Frontal cortex (tissue), 4 donors: ENCODE results near the gene CLEC3B. TPM values are rescaled to one million over a fixed set of nuclear protein-coding genes. Genes with fewer than 3 reads are reported as not detected.
"Not testable (repeated sequence)": the region's sequence is repeated elsewhere in the genome, so short reads cannot be mapped to it uniquely, and the experiment has no call there.

Experiments used
- DNase-seq, 2 donors: peaks; one replicate each; pipeline ENCODE4 v3.0.0; 2012; ENCODE audit warnings: low spot score in 2 of 2
- FAIRE-seq: peaks from 2 replicates; lab custom pipeline; 2012; peaks lifted over from hg19 to GRCh38; lab: Jason Lieb, UNC
- total RNA-seq: library from RNA; depleted of rRNA; stranded (reverse); fragments of >200 nt; gene quantifications from one replicate; pipeline ENCODE4 v1.2.3, GENCODE V29; 2014
- donor health status: control.
- donor health status: control.
- donor health status: control.

The CLEC3B gene
- total RNA-seq, 1 donor from 2014 or later: 24.1 TPM

DNA sequence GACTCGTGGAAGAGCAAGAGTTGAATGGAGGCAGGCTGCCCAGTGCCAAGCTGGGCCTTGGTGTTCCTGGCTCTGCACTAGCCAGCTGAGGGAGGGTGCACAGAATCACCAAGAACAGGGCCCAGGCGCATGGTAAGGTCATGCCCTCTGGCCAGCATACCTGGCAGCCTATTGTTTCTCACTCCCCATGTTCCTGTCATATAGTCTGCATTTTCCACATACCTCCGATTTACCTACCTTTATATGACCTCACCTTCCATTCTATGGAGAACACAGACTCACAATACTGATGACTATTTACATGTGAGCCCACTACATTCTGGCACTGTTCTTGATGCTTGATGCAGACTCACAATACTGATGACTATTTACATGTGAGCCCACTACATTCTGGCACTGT, 5.4 kb downstream of the CLEC3B start:
- DNase-seq: no peak
- no peak for FAIRE-seq

DNA sequence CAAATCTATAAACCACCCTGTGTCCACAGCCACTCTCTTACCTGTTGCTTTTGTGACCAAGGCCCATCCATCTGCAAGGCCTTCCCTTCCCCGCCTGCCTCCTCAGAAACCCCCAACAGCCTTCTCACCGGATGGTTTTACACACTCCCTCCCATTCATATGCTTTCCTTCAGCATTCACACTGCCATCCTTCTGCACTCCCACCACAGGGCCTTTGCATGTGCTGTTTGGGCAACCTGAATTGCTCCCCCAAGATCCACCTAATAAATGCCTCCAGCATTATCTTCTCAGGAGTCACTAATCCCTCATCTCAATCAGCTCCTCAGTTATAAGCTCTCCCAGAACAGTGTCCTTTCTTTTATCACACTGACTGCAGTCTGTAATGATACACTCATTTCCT, 6.0 kb downstream of the CLEC3B start:
- FAIRE-seq (no peak), DNase-seq (no peak)

DNA sequence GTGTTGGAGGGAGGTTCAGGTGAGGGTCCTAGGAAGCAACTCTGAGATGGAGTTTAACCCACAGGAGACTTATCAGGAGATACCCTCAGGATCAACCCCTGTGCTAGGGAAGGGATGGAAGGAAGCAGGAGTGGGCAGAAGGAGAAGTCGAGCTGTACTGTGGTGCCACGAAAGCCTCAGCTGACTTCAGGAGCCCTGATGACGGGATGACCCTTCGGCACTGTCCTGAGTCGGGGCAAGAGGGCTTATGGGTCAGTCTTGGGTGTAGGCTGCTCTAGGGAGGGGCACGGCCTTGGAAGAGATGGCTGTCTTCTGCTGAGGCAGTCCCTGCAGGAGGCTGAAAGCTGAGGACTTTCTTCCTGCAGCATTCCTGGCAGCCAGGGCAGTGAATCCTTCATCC, 7.7 kb downstream of the CLEC3B start:
- no peak for FAIRE-seq
- DNase-seq: no peak

DNA sequence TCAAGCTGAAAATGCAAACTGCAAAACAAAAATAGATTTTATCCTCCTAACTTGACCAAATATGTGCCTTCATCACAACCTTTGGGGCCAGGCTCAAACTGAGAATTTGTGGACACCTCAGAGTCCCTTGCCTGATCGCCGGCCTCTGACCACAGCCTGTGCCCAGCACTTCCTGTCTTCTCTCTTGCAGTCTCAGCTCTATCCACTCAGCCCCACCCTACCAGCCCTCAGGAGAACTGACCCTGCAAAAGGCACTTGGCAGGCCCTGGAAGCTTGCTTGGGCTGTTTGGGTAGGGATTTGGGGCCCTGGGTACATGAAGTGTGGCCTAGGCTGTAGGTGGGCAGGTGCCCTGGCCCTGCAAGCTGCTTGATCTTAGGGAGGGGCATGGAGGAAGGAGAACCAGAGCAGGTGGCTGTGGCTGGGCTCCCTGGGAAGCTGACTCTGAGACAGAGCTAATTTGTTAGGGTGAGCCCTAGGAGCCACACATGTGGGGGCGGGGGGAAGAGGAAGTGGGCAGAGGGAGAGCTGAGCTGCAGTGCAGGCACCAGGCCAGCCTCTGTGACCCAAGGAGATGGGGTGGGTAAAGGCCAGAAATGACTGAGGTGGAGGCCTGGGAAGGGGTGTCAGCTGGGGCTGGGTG, 8.6 kb downstream of the CLEC3B start:
- DNase-seq: no peak
- FAIRE-seq: no peak

DNA sequence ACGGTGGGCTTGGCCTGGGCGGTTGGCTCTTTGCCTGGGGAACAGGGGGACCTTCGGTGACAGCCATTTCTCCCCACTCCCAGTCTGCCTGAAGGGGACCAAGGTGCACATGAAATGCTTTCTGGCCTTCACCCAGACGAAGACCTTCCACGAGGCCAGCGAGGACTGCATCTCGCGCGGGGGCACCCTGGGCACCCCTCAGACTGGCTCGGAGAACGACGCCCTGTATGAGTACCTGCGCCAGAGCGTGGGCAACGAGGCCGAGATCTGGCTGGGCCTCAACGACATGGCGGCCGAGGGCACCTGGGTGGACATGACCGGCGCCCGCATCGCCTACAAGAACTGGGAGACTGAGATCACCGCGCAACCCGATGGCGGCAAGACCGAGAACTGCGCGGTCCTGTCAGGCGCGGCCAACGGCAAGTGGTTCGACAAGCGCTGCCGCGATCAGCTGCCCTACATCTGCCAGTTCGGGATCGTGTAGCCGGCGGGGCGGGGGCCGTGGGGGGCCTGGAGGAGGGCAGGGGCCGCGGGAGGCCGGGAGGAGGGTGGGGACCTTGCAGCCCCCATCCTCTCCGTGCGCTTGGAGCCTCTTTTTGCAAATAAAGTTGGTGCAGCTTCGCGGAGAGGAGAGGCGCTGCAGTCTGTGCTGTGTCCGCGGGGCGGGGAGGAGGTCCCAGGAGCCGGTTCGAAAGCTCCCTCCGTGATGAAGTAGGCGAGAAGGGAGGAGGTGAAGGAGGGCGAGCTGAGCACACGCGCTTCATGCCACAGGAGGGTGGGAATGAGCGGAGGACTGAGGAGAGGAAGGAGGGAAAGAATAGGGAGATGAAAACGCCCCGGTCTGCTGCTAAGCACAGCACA, 9.6 kb downstream of the CLEC3B start:
- DNase-seq (peak in 1 of 2 donors; percentile 54), FAIRE-seq (no peak)

DNA sequence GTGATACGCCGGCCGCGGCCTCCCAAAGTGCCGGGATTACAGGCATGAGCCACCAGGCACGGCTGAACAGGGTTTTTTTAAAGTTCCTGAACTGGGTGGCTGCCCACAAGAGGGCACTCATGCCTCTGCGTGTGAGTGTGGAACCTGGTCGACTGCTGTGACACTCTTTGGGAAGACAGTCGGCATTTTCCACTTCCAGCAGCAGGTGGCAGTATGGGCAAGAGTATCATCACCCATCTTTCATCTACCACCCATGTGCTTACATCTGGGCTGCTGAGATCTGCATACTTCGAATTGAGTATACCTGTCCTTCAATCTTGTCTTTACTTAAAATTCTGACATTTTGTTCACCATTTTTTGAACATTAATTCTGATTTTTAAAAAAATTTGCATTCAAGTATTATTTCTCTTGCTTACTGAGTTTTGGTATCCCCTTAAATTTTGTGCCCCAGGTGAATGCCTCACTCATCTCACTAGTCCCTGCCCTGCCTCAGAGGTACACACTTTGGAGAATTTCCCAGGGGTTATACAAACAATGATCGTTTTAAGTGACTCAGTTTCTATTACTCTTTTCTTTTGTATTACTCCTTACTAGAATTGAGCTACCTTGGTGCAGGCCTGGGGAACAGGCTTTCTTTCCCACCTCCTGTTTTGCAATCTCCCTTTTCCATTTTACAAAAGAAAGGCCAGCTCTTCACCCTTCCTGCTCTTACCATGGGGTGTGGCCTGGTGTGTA, 11.8 kb downstream of the CLEC3B start:
- FAIRE-seq (peak; percentile 86), DNase-seq (peak; percentile 84 to 91)

DNA sequence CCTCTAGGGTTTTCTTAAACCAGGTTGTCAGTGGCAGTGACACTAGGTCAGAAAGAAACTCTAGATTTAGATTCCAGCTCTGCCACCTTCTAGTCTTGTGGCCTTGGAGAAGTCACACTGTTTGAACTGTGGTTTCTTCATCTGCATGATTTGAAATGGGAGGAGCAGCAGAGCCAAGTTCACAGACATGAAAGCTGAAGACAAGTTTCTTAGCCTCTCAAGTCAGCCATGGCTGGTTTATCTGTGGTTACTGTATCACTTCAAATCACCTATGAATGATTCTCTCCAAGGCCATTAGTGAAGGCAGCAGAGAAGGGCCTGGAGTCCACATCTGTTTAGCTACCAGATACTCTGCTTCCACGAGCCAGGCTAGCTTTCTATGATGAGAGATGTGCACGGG, 15.6 kb downstream of the CLEC3B start:
- no peak for DNase-seq
- FAIRE-seq: no peak

DNA sequence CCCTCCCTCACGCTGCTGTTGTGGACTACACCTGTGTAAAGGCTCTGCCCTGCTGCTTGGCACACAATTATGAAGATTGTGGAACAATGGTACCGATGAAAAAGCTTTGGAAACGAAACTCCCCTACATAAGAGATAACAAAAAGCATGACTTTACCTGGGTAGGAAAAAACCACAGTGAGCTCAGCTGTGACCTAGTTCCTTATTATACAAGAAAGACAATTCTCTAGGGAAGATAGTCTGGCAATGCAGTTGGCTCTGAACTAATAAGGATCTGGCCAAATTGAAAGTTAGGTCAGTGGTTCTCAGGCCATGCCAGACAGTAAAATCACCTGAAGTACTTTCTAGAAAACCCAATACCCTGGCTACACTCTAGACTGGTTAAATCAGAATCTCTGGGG, 16.1 kb downstream of the CLEC3B start:
- DNase-seq: no peak
- no peak for FAIRE-seq

DNA sequence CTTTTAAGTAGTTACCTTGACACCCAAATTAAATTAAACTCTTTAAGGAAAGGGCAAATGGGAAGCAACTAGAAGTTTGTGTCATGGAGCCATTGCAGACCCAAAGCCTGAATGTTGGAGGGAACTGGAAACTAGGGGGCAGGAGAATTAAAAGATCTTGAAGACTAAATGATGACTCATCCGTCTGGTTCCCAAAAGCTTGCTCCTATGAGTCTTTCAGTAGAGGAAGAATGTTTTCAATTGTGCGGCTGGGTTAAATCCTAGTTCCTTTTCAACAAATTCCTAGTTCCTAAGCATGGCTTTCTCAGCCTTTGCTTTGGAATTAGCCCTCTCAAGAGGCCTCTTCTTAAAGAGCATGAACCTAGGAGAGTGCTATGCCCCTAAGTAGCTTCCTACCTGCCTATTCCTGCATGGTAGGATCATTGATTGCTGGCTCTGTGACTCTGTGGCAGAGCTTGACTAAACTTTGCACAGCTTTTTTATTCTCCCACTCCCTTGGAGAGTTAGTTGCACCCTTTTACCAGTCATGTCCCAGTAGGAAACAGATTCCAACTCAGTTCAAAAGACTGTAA, 17.7 kb downstream of the CLEC3B start:
- FAIRE-seq (no peak), DNase-seq (no peak)

DNA sequence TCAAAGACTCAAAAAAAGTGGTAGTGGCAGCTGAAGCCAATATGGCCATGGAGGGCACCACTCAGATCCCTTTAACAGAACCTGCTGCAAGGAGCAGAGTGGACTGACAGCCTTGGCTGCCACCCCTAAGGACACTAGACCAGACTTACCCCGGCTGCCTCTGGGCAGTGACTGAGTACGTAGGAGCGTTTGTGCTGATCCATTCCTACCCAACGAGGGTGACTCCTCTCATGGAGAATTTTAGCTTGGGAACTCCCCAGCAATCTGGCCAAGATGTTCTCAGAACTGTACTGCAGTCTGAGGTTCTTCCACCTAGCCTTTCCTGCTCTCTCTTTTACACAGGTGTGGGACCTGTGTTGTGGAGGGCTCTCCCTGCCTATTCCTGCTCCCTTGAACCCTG, 22.1 kb downstream of the CLEC3B start:
- FAIRE-seq: no peak
- no peak for DNase-seq

DNA sequence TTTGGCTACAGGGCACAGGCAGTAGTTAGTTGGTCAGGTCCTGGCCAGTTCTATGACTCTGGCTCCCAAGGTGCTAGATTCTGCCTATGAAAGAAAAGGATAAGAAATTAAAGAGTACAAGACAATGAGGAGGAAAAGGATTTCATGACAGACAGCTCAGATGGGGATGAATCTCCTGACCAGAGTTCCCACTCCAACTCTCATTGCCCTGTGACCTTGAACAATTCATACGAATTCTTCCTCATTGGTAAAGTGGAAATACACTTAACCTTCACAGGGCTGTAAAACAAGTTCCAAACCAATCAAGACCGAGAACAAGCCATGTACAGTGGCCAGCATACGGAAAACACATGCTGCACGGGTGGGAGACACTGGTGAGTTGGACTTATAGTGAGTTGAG, 23.7 kb downstream of the CLEC3B start:
- DNase-seq (no peak), FAIRE-seq (no peak)

DNA sequence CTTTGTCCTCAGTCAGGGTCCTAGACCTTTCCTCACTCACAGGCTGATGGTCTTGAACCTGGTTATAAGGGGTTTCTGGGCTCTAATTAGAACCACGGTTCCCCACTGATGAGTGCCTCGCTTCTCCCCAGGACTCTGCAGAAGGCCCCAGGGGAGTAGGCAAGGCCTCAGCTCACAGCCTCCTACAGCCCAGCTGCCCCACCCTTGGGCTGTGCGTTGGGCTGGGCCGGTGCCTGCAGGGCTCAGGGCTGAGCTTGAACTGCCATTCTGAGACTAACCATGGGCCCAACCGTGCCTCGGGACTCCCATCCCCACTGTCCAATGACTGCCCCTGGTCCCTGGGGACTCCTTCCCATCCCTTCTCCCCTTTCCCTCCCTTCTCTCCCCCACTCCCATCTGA, 25.6 kb downstream of the CLEC3B start:
- DNase-seq (no peak), FAIRE-seq (no peak)

DNA sequence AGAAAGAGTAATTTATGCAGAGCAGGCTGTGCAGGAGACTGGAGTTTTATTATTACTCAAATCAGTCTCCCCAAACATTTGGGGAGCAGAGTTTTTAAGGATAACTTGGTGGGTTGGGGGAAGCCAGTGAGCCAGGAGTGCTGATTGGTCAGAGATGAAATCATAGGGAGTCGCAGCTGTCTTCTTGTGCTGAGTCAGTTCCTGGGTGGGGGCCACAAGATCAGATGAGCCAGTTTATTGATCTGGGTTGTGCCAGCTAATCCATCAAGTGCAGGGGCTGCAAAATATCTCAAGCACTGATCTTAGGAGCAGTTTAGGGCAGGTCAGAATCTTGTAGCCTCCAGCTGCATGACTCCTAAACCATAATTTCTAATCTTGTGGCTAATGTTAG, 27.7 kb downstream of the CLEC3B start:
- not testable (repeated sequence) for FAIRE-seq, DNase-seq

DNA sequence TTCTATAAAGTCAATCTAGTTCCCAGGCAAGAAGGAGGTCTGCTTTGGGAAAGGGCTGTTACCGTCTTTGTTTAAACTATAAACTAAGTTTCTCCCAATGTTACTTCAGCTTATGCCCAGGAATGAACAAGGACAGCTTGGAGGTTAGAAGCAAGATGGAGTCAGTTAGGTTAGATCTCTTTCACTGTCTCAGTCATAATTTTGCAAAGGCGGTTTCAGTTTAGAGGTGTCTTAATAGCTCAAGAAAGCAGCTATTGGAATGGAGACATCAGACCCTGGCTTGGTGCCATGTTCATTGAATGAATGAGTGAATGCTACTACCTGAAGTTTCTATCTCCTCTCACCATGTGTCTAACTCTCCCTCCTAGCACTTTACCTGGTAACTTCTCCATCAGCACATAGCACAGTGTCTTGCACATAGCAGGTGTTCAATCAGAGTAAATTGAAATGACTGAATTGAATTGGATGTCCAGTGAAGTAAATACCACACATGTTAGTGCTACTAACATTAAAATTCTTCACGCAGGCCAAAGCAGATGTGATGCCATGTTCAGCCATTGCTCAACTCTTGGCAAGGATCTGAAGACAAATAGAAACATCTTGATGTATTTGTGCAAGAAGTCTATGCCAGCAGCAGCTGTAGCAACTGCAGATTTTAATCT, 28.2 kb downstream of the CLEC3B start:
- FAIRE-seq: no peak
- no peak for DNase-seq

DNA sequence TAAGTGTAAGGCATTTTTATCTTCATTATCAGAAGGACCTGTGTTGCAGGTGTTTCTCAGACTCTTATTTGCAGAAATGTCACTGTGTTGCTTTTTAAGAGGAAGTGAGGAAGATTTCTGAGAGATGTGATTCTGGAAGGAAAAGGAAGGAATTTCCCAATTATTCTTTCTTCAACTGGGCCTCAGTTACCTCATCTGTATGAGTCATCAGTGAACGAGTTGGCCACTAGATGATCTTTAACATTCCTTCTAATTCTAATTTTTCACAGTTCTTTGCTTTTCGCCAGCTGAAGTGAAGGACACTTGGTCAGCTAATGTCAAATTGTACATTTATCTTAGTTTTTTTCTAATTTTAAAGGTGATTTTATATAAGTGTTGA, 28.9 kb downstream of the CLEC3B start:
- no peak for FAIRE-seq
- DNase-seq: no peak

DNA sequence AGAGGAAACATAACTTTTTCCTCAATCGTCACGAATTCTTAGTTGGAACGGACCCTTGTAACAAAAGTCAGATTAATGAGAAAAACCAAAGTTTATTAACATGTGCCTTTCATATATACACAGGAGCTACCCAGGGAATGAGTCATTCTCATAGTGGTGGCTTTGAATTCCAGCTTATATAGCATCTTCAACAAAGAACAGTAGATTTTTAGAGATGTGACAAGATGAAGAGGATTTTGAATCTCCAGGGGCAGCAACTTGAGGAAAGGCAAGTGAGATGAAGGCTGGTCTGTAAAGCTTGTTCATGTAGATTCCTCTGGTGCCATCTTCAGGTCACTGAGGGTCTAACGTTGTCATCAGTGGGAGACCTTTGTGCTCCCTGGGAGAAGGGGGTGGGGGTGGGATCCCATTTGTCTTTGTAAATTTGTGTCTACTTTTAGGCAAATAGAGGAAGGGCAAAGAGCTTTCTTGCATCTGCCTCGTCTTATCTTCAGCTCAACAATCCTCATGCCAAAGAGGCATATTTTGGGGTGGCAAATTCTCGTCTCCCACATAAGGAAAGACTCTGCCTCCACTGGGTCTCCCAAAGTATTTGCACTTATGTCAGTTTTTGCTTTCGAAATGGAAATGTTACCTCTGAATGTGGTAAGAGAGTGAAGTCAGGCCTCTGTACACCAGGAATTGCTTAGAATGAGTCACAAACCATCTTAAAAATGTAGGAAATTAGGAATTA, 29.5 kb downstream of the CLEC3B start:
- DNase-seq: no peak
- no peak for FAIRE-seq

DNA sequence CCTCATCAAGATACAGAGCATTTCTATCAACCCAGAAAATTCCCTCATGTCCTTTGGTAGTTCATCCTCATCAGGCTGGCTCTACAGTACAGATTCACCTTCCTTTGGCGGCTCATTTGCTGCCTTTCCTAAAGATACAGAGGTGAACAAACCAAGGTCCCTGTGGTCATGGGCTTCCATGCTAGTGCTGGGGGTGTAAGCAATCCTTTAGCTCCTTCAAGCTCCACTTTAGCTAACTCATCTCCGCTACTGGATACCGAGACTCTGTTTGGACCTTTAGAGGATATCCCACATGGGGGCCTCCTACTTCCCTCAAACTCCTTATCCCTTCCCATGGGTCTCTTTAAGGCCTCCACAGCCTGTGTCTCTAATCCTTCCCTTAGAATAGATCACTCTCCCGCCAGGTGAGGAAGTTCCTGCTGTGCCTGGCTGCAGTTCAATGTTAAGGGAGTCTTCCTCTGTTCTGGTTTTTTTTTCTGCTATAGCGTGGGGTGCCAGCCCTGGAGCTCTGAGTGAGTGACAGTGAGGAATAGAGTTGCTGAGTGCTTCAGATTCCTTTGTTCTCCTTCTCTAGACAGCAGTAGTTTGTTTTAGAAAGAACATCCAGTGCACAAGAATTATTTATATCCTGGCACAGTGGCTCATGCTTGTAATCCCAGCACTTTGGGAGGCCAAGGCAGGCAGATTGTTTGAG, 30.7 kb downstream of the CLEC3B start:
- DNase-seq: no peak
- no peak for FAIRE-seq

DNA sequence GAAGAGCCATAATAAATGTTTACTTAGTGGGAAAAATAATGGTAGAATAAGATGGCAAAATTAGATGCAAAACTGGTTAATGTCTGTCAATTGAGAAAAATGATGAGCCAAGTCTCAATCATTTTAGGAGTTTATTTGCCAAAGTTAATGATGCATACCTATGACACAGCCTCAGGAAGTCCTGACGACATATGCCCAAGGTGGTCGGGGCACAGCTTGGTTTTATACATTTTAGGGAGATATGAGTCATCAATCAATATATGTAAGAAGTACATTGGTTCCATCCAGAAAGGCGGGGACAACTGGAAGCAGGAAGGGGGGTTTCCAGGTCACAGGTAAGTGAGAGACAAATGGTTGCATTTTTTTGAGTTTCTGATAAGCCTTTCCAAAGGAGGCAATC, 31.5 kb downstream of the CLEC3B start:
- DNase-seq (no peak), FAIRE-seq (no peak)

DNA sequence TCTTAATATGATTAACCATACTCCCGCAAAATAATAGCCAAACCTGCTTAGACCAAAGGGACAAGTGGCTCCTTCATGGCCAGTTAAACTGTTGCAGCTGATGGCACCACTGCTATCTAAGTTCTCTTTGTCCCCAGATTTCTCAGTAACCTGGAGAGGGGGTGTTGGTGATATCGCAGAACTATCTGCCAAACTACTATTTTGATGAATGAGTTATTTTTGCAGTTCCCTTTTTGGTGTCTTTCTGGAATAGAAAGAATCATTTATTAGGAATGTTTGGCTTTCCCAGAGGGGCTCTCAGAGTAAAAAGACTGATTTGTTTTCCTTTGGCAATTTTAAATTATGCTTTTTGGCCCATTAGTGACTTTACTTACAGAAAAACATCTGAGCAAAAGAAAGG, 33.0 kb downstream of the CLEC3B start:
- FAIRE-seq (no peak), DNase-seq (no peak)
